Keratinocyte (primary cell): ENCODE measurements around the gene VPS13D. TPM values are rescaled to one million over a fixed set of nuclear protein-coding genes. Genes with fewer than 3 reads are reported as not detected.

ENCODE experiments used
- DNase-seq: peaks from one replicate; pipeline ENCODE4 v3.0.0-alpha.2; 2011; ENCODE audit warnings: low read depth, missing footprints, low spot score
- FAIRE-seq: peaks from 2 replicates; lab custom pipeline; 2011; peaks lifted over from hg19 to GRCh38; lab: Jason Lieb, UNC
- H2AFZ ChIP-seq: 2 replicates; pipeline ENCODE4 v1.6.0; 2012; ENCODE audit warnings: low read length, control low read depth, inconsistent platforms; ENCODE audit not compliant: control insufficient read depth
- H3K27ac ChIP-seq: 2 replicates; pipeline ENCODE4 v1.5.1; 2011; ENCODE audit warnings: low read length; ENCODE audit not compliant: control insufficient read depth, insufficient read depth
- H3K27me3 ChIP-seq: 3 replicates; pipeline ENCODE4 v1.6.0; 2011; ENCODE audit warnings: low read length; ENCODE audit not compliant: control insufficient read depth, insufficient read depth; ENCODE audit errors: extremely low read depth
- H3K36me3 ChIP-seq, 2 experiments: 2 replicates in 1 of 2; 3 replicates in 1 of 2; pipeline ENCODE4 v1.5.1; 2011; ENCODE audit warnings: low read length in 2 of 2, mild to moderate bottlenecking in 1 of 2; ENCODE audit not compliant: control insufficient read depth in 2 of 2, insufficient read depth in 2 of 2; ENCODE audit errors: extremely low read depth in 1 of 2
- H3K4me1 ChIP-seq: 3 replicates; pipeline ENCODE4 v1.5.1; 2011; ENCODE audit warnings: low read length; ENCODE audit not compliant: control insufficient read depth, insufficient read depth; ENCODE audit errors: extremely low read depth
- H3K4me2 ChIP-seq: 3 replicates; pipeline ENCODE4 v1.6.0; 2011; ENCODE audit warnings: low read depth, low read length; ENCODE audit not compliant: control insufficient read depth, insufficient read depth; ENCODE audit errors: extremely low read depth
- H3K4me3 ChIP-seq, 3 experiments: fragments of 200-600 bp in 1 of 3; sonication (generic) in 1 of 3; 2 replicates in 2 of 3; 3 replicates in 1 of 3; pipeline ENCODE4 v1.5.1; 2011 to 2016; ENCODE audit warnings: low read length in 3 of 3, mild to moderate bottlenecking in 3 of 3, control low read depth in 2 of 3, inconsistent platforms in 1 of 3, low read depth in 1 of 3, mixed read lengths in 1 of 3, mixed run types in 1 of 3, moderate library complexity in 1 of 3; ENCODE audit not compliant: control insufficient read depth in 2 of 3, insufficient read depth in 2 of 3; ENCODE audit errors: extremely low read depth in 1 of 3
- H3K79me2 ChIP-seq: 2 replicates; pipeline ENCODE4 v1.6.0; 2012; ENCODE audit warnings: low read length; ENCODE audit not compliant: control insufficient read depth, insufficient read depth
- H3K9ac ChIP-seq: 3 replicates; pipeline ENCODE4 v1.6.0; 2011; ENCODE audit warnings: low read length; ENCODE audit not compliant: control insufficient read depth, insufficient read depth; ENCODE audit errors: extremely low read depth
- H3K9me1 ChIP-seq: 3 replicates; pipeline ENCODE4 v1.6.0; 2011; ENCODE audit warnings: low read length; ENCODE audit not compliant: control insufficient read depth, insufficient read depth; ENCODE audit errors: extremely low read depth
- H3K9me3 ChIP-seq: 2 replicates; pipeline ENCODE4 v1.5.1; 2012; ENCODE audit warnings: low read depth, low read length; ENCODE audit not compliant: control insufficient read depth
- H4K20me1 ChIP-seq: 3 replicates; pipeline ENCODE4 v1.6.0; 2011; ENCODE audit warnings: low read length; ENCODE audit not compliant: control insufficient read depth, insufficient read depth; ENCODE audit errors: extremely low read depth
- CTCF ChIP-seq, 3 experiments: IDR thresholded peaks in 1 of 3; conservative IDR thresholded peaks in 1 of 3; optimal IDR thresholded peaks in 1 of 3; 2 replicates in 2 of 3; 3 replicates in 1 of 3; pipeline versions ENCODE3 to v1.5.1; 2011; ENCODE audit warnings: low read length in 3 of 3, mild to moderate bottlenecking in 3 of 3, moderate library complexity in 2 of 3, control low read depth in 1 of 3, inconsistent platforms in 1 of 3; ENCODE audit not compliant: insufficient read depth in 2 of 3; ENCODE audit errors: extremely low read depth in 1 of 3
- EZH2 ChIP-seq: IDR thresholded peaks from one replicate; pipeline ENCODE4 v1.6.1; 2012; ENCODE audit warnings: inconsistent platforms, mild to moderate bottlenecking, low read length, moderate library complexity
- dilution Hi-C: fragments of 300-500 bp; cut with MboI; formaldehyde crosslinking; loops from one replicate; pipeline ENCODE4 v1.7.0; 2020; ENCODE audit warnings: low sequenced_read_pairs; ENCODE audit not compliant: extremely low pct_ligation_motif_present
- polyA plus RNA-seq, 5 experiments: library from polyadenylated mRNA; depleted of rRNA in 3 of 5; stranded (reverse) in 3 of 5; stranded (forward) in 1 of 5; unstranded in 1 of 5; fragments of >200 nt; gene quantifications; 1 replicate in 1 of 5; 2 replicates in 3 of 5; 3 replicates in 1 of 5; pipeline versions ENCODE4 v1.2.1 to v1.2.3, GENCODE V29; 2011 to 2012; ENCODE audit warnings: missing spikeins in 2 of 5, low read depth in 1 of 5, low replicate concordance in 1 of 5

The VPS13D gene
- polyA plus RNA-seq, 1 donor (not counting 4 experiments of a cell fraction or from before 2014, with no cell fraction given) = 19.0 TPM

- H2AFZ ChIP-seq = no peak overlapping the region
Observed at GRCh38 chr1:12525311-12526181, 295.7 kb downstream of the VPS13D start.

GRCh38 chr1:12527564-12527963, 297.7 kb downstream of the VPS13D start:
- TF ChIP-seq EZH2 = no peak
- TF ChIP-seq CTCF (optimal IDR thresholded peaks at IDR 0.05 in 1 of 3, IDR thresholded peaks at IDR 0.05 in 1 of 3, conservative IDR thresholded peaks at IDR 0.05 in 1 of 3; ENCODE audit: extremely low read depth in 1 of 3, insufficient read depth in 2 of 3, low read length in 3 of 3) = no peak
- no peak overlapping the region for H3K4me3 ChIP-seq
- H2AFZ ChIP-seq = no peak overlapping the region
- DNase-seq (no peak), FAIRE-seq (no peak)
- no peaks in the 10 kb centered on the region for H3K79me2 ChIP-seq
- H3K4me2 ChIP-seq = no peak overlapping the region
- no peaks in the 10 kb centered on the region for H3K4me1 ChIP-seq
- H3K9me1 ChIP-seq = no peaks in the 10 kb centered on the region
- no peaks in the 10 kb centered on the region for H4K20me1 ChIP-seq
- H3K36me3 ChIP-seq = no peaks in the 10 kb centered on the region
- H3K27me3 ChIP-seq = no peaks in the 10 kb centered on the region
- H3K9ac ChIP-seq = no peak overlapping the region
- no peak overlapping the region for H3K27ac ChIP-seq
- no peaks in the 10 kb centered on the region for H3K9me3 ChIP-seq
- dilution Hi-C loops = no loop called here

More at GRCh38 chr1:12525311-12526181, 295.7 kb downstream of the VPS13D start:
- FAIRE-seq (no peak), DNase-seq (no peak)
- H3K36me3 ChIP-seq = no peaks in the 10 kb centered on the region
- no peaks in the 10 kb centered on the region for H3K79me2 ChIP-seq
- no peaks in the 10 kb centered on the region for H4K20me1 ChIP-seq
- dilution Hi-C loops = no loop called here
- no peak overlapping the region for H3K4me3 ChIP-seq
- no peak overlapping the region for H3K9ac ChIP-seq
- TF ChIP-seq CTCF (optimal IDR thresholded peaks at IDR 0.05 in 1 of 3, IDR thresholded peaks at IDR 0.05 in 1 of 3, conservative IDR thresholded peaks at IDR 0.05 in 1 of 3; ENCODE audit: extremely low read depth in 1 of 3, insufficient read depth in 2 of 3, low read length in 3 of 3) (no peak), EZH2 (no peak)
- no peaks in the 10 kb centered on the region for H3K9me1 ChIP-seq
- no peak overlapping the region for H3K4me2 ChIP-seq
- H3K27ac ChIP-seq = no peak overlapping the region
- H3K4me1 ChIP-seq = no peaks in the 10 kb centered on the region
- no peaks in the 10 kb centered on the region for H3K27me3 ChIP-seq
- no peaks in the 10 kb centered on the region for H3K9me3 ChIP-seq
